Measurements from ENCODE around the gene OGN. TPM values are rescaled to one million over a fixed set of nuclear protein-coding genes. Genes with fewer than 3 reads are reported as not detected.
A peak's percentile ranks its signal among the peaks of the same experiment; 100 is the strongest.
"Not testable (repeated sequence)": the region's sequence is repeated elsewhere in the genome, so short reads cannot be mapped to it uniquely, and the experiment has no call there.

The OGN gene
- total RNA-seq, 2 experiments from 2014 or later: not detected

DNA sequence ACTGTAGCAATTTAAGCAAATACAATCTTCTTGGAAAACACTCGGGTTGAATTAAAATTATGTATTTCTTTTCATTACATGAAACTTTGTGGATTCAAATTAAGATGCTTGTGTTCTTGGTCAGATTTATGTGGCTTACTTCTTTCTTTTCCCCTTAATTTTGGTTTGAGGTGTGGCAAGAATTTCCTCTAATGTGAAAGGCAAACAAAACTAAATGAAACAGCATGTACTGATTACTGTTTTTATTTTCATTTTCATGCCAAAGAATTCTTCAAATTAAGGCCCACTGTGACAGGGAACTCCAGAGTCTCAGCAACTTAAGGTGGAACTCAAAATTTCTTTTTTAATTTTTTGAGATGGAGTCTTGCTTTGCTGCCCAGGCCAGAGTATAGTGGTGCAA lies 20.0 kb upstream of the OGN start, which contains the start of gene OMD:
Gene OMD (minus strand): TSS at position 132 of the 400 bp plus-strand sequence. CDS start 6,913 bp downstream, outside the sequence.
- Mint-ChIP-seq H3K4me3 (no peak within 1 kb of the TSS), H3K27ac (no peak within 1 kb of the TSS), H3K36me3 (ENCODE audit: low read depth) (no peaks in the 10 kb centered on the region), H3K9me3 (no peaks in the 10 kb centered on the region), H3K27me3 (ENCODE audit: low read depth) (no peaks in the 10 kb centered on the region), H3K4me1 (ENCODE audit: low read depth) (no peaks in the 10 kb centered on the region)
- no peak for DNase-seq
- CTCF ChIA-PET: no interaction called here
- intact Hi-C loops (cut with micrococcal nuclease): no loop called here

DNA sequence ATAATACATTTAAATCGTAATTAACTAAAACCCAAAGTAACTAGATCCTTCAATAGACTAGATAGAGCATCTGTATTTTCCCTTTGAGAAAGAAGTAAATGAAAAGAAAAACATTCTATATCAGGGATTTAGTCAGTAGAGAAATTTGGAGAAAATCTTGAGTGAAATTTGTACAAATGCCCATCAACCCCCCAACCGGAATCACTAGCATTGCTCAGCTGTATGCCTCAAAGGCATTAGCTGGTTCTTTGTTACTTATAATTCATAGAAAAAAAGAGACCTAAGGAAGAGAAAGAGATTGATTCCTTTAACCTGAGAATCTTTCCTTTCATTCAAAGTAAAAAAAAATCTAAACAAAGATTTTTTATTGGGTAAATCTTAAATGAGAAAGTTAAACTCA lies 19.2 kb upstream of the OGN start:
- DNase-seq: no peak
- no peaks in the 10 kb centered on the region for H3K27me3 Mint-ChIP-seq (ENCODE audit: low read depth)
- no peak overlapping the region for H3K4me3 Mint-ChIP-seq
- no peak overlapping the region for H3K27ac Mint-ChIP-seq
- no peaks in the 10 kb centered on the region for H3K4me1 Mint-ChIP-seq (ENCODE audit: low read depth)
- intact Hi-C loops (cut with micrococcal nuclease): no loop called here
- no peaks in the 10 kb centered on the region for H3K36me3 Mint-ChIP-seq (ENCODE audit: low read depth)
- H3K9me3 Mint-ChIP-seq: no peaks in the 10 kb centered on the region
- CTCF ChIA-PET: no interaction called here

DNA sequence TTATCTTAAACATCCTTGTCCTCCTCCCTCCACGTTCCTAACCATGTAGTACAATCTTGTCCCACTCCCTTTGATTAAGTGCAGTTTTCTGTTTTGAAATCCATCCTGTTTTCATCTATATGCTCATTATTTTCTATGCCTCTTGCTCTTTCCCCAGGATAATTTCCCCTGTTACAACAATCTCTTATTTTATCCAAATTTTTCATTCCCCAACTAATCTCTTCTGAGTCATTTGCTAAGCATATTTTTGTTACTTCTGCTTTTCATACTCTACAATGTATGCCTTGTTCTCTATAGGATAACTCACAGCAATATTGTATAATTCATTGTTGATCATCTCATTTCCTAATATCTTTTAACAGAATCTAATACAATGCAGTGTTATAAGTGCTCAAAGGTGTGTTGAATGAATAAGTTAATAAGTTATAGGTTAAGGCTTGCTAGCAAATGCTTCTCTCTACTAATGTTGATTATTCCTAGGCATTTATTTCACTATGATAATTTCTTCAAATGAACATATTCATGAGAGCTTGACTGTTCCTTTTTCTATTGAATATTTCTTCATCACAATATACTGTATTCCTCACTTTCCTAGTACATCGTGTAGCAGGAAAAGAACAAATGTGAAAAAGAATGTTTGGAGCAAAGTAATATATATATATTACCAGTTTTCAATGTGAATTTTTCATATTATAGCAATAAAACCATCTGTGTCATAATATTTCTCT lies 18.4 kb upstream of the OGN start:
- Mint-ChIP-seq H3K9me3 (no peaks in the 10 kb centered on the region), H3K36me3 (ENCODE audit: low read depth) (no peaks in the 10 kb centered on the region), H3K4me3 (no peak overlapping the region), H3K27ac (no peak overlapping the region), H3K27me3 (ENCODE audit: low read depth) (no peaks in the 10 kb centered on the region), H3K4me1 (ENCODE audit: low read depth) (no peaks in the 10 kb centered on the region)
- CTCF ChIA-PET: no interaction called here
- DNase-seq: no peak
- intact Hi-C loops (cut with micrococcal nuclease): no loop called here

DNA sequence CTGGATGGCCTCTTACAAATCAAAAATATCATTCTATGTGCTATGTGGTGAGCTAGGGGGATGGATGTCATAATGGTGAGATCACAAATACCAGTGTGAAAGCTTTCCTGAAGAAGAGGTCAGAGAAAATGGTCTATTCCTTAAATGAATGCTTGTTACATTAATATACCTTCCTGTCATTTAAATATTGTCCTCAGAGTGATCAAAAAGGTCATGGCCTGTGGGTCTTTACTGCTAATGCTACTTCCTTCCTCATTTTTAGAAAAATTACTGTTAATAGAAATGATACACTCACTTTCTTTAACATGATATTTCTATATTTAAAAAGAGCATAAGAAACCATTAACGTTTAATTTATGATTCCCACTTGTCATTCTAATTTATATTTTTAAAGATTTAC lies 10.2 kb upstream of the OGN start:
- CTCF ChIA-PET: no interaction called here
- H3K9me3 Mint-ChIP-seq: no peaks in the 10 kb centered on the region

DNA sequence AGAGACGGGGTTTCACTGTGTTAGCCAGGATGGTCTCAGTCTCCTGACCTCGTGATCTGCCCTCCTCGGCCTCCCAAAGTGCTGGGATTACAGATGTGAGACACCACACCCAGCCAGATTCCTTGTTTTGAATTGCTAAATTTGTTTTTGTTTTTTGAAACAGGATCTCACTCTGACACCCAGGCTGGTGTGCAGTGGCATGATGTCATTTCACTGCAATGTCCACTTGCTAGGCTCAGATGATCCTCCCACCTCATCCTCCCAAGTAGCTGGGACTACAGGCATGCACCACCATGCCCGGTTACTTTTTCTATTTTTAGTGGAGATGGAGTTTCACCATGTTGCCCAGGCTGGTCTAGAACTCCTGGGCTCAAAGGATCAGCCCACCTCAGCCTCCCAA lies 6.8 kb upstream of the OGN start:
- H3K27me3 Mint-ChIP-seq (ENCODE audit: low read depth); H3K27ac Mint-ChIP-seq; H3K36me3 Mint-ChIP-seq (ENCODE audit: low read depth); intact Hi-C loops (cut with micrococcal nuclease); CTCF ChIA-PET; DNase-seq; H3K4me3 Mint-ChIP-seq; H3K9me3 Mint-ChIP-seq: not testable (repeated sequence)
- H3K4me1 Mint-ChIP-seq (ENCODE audit: low read depth): peaks cover 11% of the 10 kb centered on the region

More for the DNA sequence above, 10.2 kb upstream of the OGN start:
- peaks cover 2% of the 10 kb centered on the region for H3K36me3 Mint-ChIP-seq (ENCODE audit: low read depth)
- H3K4me3 Mint-ChIP-seq: no peak overlapping the region
- intact Hi-C loops (cut with micrococcal nuclease): no loop called here
- no peak overlapping the region for H3K27ac Mint-ChIP-seq
- no peak for DNase-seq
- H3K4me1 Mint-ChIP-seq (ENCODE audit: low read depth): no peaks in the 10 kb centered on the region
- no peaks in the 10 kb centered on the region for H3K27me3 Mint-ChIP-seq (ENCODE audit: low read depth)

DNA sequence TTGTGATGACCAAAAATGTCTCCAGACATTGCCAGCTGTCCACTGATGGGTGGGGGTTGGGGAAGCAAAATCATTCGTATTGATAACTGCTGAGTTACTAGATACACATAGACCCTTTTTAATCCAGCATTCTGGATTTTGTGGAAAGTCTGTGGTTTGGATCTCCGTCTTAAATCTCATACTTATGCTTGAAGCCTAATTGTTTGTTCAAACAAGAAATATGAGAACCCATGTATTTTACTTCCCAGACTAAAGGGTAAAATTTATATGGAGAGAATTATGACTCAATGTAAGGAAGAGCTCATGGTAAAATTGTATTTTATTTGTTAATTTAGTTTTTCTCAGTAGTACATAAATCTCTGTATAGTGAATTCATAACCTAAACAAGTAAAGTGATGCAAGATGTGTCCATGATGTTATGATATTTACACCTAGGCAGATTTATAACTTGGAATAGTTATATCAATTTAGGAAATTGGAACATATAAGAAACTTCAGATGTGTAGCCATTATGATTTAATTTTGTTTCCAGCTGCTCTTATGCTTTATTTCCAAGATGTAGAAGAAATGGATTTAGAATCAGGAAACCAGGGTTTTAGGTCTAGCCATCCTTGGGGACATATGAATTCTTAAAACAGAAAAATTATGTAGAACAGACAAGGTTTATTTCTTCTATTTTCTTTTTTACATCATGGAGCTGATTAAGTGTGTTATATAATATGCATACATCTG lies 4.5 kb upstream of the OGN start:
- CTCF ChIA-PET: no interaction called here
- no peaks in the 10 kb centered on the region for H3K9me3 Mint-ChIP-seq
- no peak for DNase-seq
- no peak overlapping the region for H3K27ac Mint-ChIP-seq
- intact Hi-C loops (cut with micrococcal nuclease): no loop called here
- H3K4me1 Mint-ChIP-seq (ENCODE audit: low read depth): peaks cover 24% of the 10 kb centered on the region
- H3K27me3 Mint-ChIP-seq (ENCODE audit: low read depth): no peaks in the 10 kb centered on the region
- peaks cover 2% of the 10 kb centered on the region for H3K36me3 Mint-ChIP-seq (ENCODE audit: low read depth)
- no peak overlapping the region for H3K4me3 Mint-ChIP-seq

DNA sequence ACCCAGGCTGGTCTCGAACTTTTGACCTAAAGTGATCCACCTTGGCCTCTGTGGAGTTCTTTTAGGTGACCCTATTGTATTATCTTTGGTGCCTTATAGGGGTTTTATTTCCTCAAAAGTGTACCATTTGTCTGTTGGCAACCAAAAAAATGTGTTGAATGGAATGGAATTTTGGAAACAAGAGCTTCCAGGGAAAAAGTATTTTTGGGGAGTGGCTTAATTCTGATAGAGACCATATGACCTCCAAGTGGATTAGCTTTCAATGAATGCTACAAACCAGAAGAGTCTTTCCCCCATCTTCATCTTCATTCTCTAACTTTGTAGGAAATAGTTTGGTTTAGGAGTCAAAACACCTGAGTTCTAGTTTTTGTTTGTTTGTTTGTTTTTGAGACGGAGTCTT lies 3.4 kb upstream of the OGN start:
- Mint-ChIP-seq H3K27me3 (ENCODE audit: low read depth) (no peaks in the 10 kb centered on the region), H3K9me3 (no peaks in the 10 kb centered on the region), H3K4me1 (ENCODE audit: low read depth) (peaks cover 24% of the 10 kb centered on the region), H3K27ac (no peak overlapping the region), H3K4me3 (no peak overlapping the region), H3K36me3 (ENCODE audit: low read depth) (peaks cover 2% of the 10 kb centered on the region)
- CTCF ChIA-PET: no interaction called here
- DNase-seq: no peak
- intact Hi-C loops (cut with micrococcal nuclease): no loop called here

DNA sequence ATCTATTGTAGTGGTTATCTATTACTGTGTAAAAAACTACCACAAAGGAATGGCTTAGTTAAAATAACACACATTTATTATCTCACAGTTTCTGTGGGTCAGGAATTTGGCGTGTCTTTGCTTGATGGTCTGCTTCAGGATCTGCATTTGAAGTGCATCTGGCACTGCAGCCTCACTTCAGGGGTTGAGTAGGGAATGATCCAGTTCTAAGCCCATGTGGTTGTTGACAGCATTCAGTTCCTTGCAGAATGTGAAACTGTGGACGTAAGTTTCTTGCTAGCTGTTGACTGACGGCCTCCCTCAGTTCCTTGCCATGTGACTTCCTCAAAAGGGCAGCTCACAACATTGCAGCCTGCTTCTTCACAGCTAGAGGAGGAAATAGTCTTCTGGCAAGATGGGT lies 2.1 kb upstream of the OGN start:
- CTCF ChIA-PET: no interaction called here
- Mint-ChIP-seq H3K4me1 (ENCODE audit: low read depth) (peaks cover 26% of the 10 kb centered on the region), H3K36me3 (ENCODE audit: low read depth) (no peaks in the 10 kb centered on the region), H3K9me3 (no peaks in the 10 kb centered on the region), H3K27ac (no peak overlapping the region), H3K27me3 (ENCODE audit: low read depth) (no peaks in the 10 kb centered on the region), H3K4me3 (no peak overlapping the region)
- intact Hi-C loops (cut with micrococcal nuclease): no loop called here
- peak; percentile 48 for DNase-seq

DNA sequence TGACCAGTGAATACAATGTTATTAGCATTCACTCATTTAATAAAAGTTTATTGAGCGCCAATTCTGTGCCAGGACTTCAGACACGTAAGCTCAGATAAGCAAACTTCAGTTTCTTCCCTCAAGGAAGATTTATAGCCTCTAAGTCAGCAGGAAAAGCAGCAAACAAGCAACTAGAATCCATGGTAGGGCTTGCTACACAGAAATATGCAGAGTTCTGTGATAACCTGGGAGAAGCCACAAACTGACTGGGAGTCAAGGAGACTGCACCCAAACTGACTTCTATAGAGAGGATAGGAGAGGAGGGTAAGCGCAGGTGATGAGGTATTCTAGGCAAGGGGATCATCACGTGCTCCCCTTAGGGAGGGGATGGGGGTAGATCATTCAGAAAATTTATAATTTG lies 1.4 kb upstream of the OGN start:
- H3K27ac Mint-ChIP-seq: no peak overlapping the region
- H3K27me3 Mint-ChIP-seq (ENCODE audit: low read depth): no peaks in the 10 kb centered on the region
- H3K36me3 Mint-ChIP-seq (ENCODE audit: low read depth): no peaks in the 10 kb centered on the region
- intact Hi-C loops (cut with micrococcal nuclease): no loop called here
- H3K9me3 Mint-ChIP-seq: no peaks in the 10 kb centered on the region
- DNase-seq: no peak
- H3K4me3 Mint-ChIP-seq: no peak overlapping the region
- CTCF ChIA-PET: no interaction called here
- peaks cover 26% of the 10 kb centered on the region for H3K4me1 Mint-ChIP-seq (ENCODE audit: low read depth)

DNA sequence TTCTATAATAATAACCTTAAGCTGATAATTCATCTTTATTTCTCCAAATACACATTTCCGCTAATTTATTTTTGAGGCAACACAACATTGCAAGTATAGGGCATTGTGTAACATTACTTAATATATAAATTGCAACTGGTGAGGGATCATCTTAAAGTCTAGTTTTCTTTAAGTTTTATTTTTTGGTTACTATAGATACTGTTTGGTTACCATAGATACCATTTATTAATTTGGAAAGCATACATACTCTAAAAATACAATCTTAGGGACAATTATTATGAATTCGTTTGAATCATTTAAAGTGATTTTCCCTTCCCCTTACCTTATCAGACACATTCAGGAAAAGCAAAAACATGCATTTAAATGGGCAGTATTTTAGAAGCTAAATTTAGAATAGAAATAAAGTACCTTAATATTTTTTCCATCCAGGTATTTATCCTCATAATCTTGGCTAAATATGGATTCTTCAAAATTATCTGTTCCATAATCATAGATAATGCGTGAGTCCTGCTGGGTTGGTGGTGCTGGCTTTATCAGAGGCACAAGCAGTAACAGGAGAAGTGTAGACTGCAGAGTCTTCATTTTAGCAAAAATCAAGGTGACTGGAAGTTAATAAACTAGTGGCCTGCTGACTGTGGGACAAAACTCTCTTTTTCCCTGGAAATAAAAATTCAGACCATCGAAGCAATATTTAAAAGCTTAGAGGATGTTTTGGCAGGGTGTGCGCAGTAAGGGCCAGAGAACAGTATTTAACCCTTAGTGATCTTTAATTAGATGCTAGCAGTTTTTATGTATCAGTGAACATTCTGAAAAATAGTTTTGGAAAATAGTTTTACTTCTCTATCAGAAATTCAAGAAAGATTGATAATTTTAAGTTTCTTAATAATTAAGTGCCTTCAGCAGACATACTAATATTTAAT lies 1.3 kb downstream of the OGN start:
- Mint-ChIP-seq H3K9me3 (no peaks in the 10 kb centered on the region), H3K4me1 (ENCODE audit: low read depth) (peaks cover 26% of the 10 kb centered on the region), H3K27ac (no peak overlapping the region), H3K27me3 (ENCODE audit: low read depth) (no peaks in the 10 kb centered on the region), H3K4me3 (no peak overlapping the region), H3K36me3 (ENCODE audit: low read depth) (no peaks in the 10 kb centered on the region)
- intact Hi-C loops (cut with micrococcal nuclease): no loop called here
- DNase-seq: no peak
- CTCF ChIA-PET: no interaction called here

DNA sequence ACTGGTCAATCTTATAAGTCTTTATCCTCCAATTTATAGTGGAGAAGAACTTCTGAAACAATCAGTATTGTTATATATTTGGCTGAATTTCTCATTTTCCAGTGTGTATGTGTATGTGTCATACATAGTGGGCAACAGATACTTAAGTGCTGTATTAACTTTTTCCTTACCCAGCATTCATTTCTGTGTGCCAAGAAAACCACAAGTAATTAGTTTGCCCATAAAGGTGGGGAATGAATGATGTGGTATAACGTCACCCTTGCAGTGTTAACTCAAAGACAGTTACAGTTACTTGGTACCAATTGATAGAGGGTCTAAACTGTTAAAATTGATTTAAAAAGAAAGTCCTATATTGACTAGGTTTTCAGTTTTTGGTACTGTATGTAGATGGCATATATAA lies 2.0 kb downstream of the OGN start:
- peaks cover 26% of the 10 kb centered on the region for H3K4me1 Mint-ChIP-seq (ENCODE audit: low read depth)
- H3K4me3 Mint-ChIP-seq: no peak overlapping the region
- H3K9me3 Mint-ChIP-seq: no peaks in the 10 kb centered on the region
- CTCF ChIA-PET: no interaction called here
- H3K27ac Mint-ChIP-seq: no peak overlapping the region
- intact Hi-C loops (cut with micrococcal nuclease): no loop called here
- DNase-seq: no peak
- H3K36me3 Mint-ChIP-seq (ENCODE audit: low read depth): no peaks in the 10 kb centered on the region
- H3K27me3 Mint-ChIP-seq (ENCODE audit: low read depth): no peaks in the 10 kb centered on the region

DNA sequence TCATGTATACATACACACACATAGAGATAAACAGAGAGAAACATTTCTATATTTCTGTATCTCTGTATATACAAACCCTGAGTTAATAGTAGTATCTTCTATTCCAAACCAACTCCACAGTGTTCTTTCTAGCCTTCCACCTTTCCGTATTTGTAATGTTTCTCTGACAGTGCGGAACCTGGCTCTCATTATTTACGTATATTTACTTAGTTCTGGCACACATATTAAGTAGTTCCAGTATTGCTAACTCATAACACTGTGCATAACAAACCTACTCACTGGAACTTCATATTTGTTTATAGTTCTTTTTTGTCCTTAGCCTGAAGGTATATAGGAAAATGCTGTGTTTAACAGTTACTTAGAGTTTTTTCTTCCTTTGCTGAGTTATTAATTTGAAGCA lies 6.5 kb downstream of the OGN start:
- no peaks in the 10 kb centered on the region for H3K27me3 Mint-ChIP-seq (ENCODE audit: low read depth)
- H3K4me3 Mint-ChIP-seq: no peak overlapping the region
- intact Hi-C loops (cut with micrococcal nuclease): no loop called here
- H3K4me1 Mint-ChIP-seq (ENCODE audit: low read depth): peaks cover 2% of the 10 kb centered on the region
- CTCF ChIA-PET: no interaction called here
- no peak overlapping the region for H3K27ac Mint-ChIP-seq
- no peak for DNase-seq
- H3K36me3 Mint-ChIP-seq (ENCODE audit: low read depth): no peaks in the 10 kb centered on the region
- no peaks in the 10 kb centered on the region for H3K9me3 Mint-ChIP-seq

All from activated naive CD4-positive, alpha-beta T cell treated with anti-CD3 and anti-CD28 coated beads for 36 hours (primary cell).